CD4-positive, alpha-beta T cell (primary cell): ENCODE measurements around the gene C16orf95. TPM values are rescaled to one million over a fixed set of nuclear protein-coding genes. Genes with fewer than 3 reads are reported as not detected.

Experiments used
- ATAC-seq: fragments of 200-7000 bp; cut with Tn5 transposase; one replicate; pipeline ENCODE4 v1.10.0; 2022; ENCODE audit warnings: mild to moderate bottlenecking; ENCODE audit not compliant: poor library complexity
- CTCF ChIA-PET: fragments of 350-600 bp; sonication (Branson Sonifier 250); formaldehyde crosslinking; loops from one replicate; lab custom pipeline; 2021; ENCODE audit warnings: antibody characterized with exemption, inconsistent platforms; lab: Charles Lee
- POLR2A ChIA-PET: fragments of 350-600 bp; sonication (Branson Sonifier 250); formaldehyde crosslinking; loops from one replicate; lab custom pipeline; 2021; ENCODE audit warnings: antibody characterized with exemption, inconsistent platforms; lab: Charles Lee
- DNase-seq, 14 experiments: peaks; one replicate each; pipeline ENCODE4 v3.0.0-alpha.2; 2013 to 2020; ENCODE audit warnings: mixed read lengths in 2 of 14
- H3K27ac ChIP-seq, 2 donors: one replicate each; pipeline versions ENCODE4 v1.5.1 to v1.7.0; 2013; ENCODE audit warnings: low read length in 2 of 2, low read depth in 1 of 2, mild to moderate bottlenecking in 1 of 2
- H3K27me3 ChIP-seq, 2 experiments: 1 replicate in 1 of 2; 2 replicates in 1 of 2; pipeline versions ENCODE4 v1.6.1 to v1.7.0; 2013; ENCODE audit warnings: low read length in 2 of 2, control low read depth in 1 of 2, mild to moderate bottlenecking in 1 of 2, moderate library complexity in 1 of 2; ENCODE audit not compliant: insufficient read depth in 2 of 2, control insufficient read depth in 1 of 2
- H3K36me3 ChIP-seq: one replicate; pipeline ENCODE4 v1.6.1; 2013; ENCODE audit warnings: low read length, control low read depth; ENCODE audit not compliant: insufficient read depth
- H3K4me1 ChIP-seq: one replicate; pipeline ENCODE4 v1.6.1; 2013; ENCODE audit warnings: low read length, control low read depth; ENCODE audit not compliant: insufficient read depth
- H3K4me3 ChIP-seq: one replicate; pipeline ENCODE4 v1.5.1; 2013; ENCODE audit warnings: mild to moderate bottlenecking, low read length, moderate library complexity
- H3K9me3 ChIP-seq, 2 experiments: 1 replicate in 1 of 2; 2 replicates in 1 of 2; pipeline versions ENCODE4 v1.6.1 to v1.7.0; 2013; ENCODE audit warnings: low read length in 2 of 2, mild to moderate bottlenecking in 2 of 2, control low read depth in 1 of 2, moderate library complexity in 1 of 2; ENCODE audit not compliant: control insufficient read depth in 1 of 2, insufficient read depth in 1 of 2
- H3K27ac Mint-ChIP-seq: one replicate; pipeline ENCODE4 v1.8.0; 2020; ENCODE audit warnings: mixed read lengths
- H3K27me3 Mint-ChIP-seq: one replicate; pipeline ENCODE4 v1.8.0; 2021; ENCODE audit warnings: mixed read lengths
- H3K36me3 Mint-ChIP-seq: one replicate; pipeline ENCODE4 v1.8.0; 2021; ENCODE audit warnings: low read depth, mixed read lengths
- H3K4me1 Mint-ChIP-seq: one replicate; pipeline ENCODE4 v1.8.0; 2021; ENCODE audit warnings: low read depth, mixed read lengths
- H3K4me3 Mint-ChIP-seq: one replicate; pipeline ENCODE4 v1.8.0; 2020; ENCODE audit warnings: mild to moderate bottlenecking, mixed read lengths
- H3K9me3 Mint-ChIP-seq: one replicate; pipeline ENCODE4 v1.8.0; 2020; ENCODE audit warnings: mixed read lengths
- intact Hi-C, 2 experiments: fragments of 100-400 bp; cut with DNase I in 1 of 2; cut with micrococcal nuclease in 1 of 2; formaldehyde crosslinking; loops; one replicate each; pipeline versions ENCODE4 v1.15.1 to v1.9.0; 2023 to 2025; cut with DNase I, micrococcal nuclease
- total RNA-seq, 174 experiments: library from RNA in 2 of 174; stranded (reverse) in 2 of 174; gene quantifications; one replicate each; pipeline ENCODE4 v1.2.3 and lab custom pipeline; 2021 to 2026
- TF ChIP-seq, protein P1 (sequence below): fragments of 200-600 bp; IDR thresholded peaks from one replicate; pipeline ENCODE4 v1.8.0; 2022; ENCODE audit warnings: antibody characterized with exemption, mild to moderate bottlenecking

The C16orf95 gene
- total RNA-seq, 2 experiments from 2014 or later, result 0.74 to 1.2 TPM

DNA sequence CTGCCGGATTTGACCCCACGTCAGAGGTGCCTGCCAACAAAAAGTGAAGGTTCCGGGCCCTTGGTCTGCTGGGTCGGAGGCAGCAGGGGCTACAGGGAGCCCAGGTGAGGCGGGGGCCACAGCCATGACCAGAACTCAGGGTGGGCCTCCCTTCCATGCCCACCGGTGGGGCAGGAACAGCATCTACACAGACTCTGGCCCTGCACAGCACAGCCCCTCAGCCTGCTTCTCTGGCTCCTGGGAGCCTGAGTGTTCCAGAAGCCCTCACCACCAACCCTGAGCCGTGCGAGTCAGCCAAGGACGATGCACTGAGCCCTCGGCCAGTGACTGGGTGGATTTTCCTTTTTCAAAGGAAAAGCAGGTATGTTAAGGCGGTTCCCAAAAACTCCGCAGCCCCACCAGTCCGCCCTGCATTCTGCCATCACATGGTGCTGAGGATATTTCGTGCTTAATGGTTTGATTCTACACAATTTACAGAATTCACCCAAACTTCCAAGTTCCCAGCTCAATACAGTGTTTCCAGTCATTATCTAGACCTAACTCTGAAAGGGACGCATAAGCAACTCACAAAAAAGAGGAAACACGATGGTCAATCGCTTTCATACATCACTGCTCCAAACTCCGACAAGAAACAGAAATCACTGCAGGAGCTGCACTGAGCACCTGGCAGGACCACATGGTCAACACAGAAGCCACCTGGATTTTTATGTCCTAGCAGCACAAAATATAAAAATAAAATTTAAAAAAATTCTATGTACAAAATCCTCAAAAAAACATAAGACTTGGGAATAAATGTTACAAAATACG lies 19.4 kb upstream of the C16orf95 start:
- Histone ChIP-seq H3K27ac (no peak overlapping the region), H3K4me3 (no peak overlapping the region), H3K9me3 (no peaks in the 10 kb centered on the region), H3K4me1 (no peaks in the 10 kb centered on the region), H3K36me3 (peaks cover 59% of the 10 kb centered on the region), H3K27me3 (no peaks in the 10 kb centered on the region)
- intact Hi-C loops, result no loop called here
- POLR2A ChIA-PET, result no interaction called here
- TF ChIP-seq, protein P1, sequence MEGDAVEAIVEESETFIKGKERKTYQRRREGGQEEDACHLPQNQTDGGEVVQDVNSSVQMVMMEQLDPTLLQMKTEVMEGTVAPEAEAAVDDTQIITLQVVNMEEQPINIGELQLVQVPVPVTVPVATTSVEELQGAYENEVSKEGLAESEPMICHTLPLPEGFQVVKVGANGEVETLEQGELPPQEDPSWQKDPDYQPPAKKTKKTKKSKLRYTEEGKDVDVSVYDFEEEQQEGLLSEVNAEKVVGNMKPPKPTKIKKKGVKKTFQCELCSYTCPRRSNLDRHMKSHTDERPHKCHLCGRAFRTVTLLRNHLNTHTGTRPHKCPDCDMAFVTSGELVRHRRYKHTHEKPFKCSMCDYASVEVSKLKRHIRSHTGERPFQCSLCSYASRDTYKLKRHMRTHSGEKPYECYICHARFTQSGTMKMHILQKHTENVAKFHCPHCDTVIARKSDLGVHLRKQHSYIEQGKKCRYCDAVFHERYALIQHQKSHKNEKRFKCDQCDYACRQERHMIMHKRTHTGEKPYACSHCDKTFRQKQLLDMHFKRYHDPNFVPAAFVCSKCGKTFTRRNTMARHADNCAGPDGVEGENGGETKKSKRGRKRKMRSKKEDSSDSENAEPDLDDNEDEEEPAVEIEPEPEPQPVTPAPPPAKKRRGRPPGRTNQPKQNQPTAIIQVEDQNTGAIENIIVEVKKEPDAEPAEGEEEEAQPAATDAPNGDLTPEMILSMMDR, result no peak
- CTCF ChIA-PET, result no interaction called here
- peaks cover 8% of the 10 kb centered on the region for H3K4me1 Mint-ChIP-seq
- DNase-seq, result no peak
- no peaks in the 10 kb centered on the region for H3K27me3 Mint-ChIP-seq
- H3K36me3 Mint-ChIP-seq, result peaks cover 70% of the 10 kb centered on the region
- no peaks in the 10 kb centered on the region for H3K9me3 Mint-ChIP-seq
- H3K4me3 Mint-ChIP-seq, result no peak overlapping the region
- peak overlapping the region; percentile 81 for H3K27ac Mint-ChIP-seq
- ATAC-seq, result no peak

DNA sequence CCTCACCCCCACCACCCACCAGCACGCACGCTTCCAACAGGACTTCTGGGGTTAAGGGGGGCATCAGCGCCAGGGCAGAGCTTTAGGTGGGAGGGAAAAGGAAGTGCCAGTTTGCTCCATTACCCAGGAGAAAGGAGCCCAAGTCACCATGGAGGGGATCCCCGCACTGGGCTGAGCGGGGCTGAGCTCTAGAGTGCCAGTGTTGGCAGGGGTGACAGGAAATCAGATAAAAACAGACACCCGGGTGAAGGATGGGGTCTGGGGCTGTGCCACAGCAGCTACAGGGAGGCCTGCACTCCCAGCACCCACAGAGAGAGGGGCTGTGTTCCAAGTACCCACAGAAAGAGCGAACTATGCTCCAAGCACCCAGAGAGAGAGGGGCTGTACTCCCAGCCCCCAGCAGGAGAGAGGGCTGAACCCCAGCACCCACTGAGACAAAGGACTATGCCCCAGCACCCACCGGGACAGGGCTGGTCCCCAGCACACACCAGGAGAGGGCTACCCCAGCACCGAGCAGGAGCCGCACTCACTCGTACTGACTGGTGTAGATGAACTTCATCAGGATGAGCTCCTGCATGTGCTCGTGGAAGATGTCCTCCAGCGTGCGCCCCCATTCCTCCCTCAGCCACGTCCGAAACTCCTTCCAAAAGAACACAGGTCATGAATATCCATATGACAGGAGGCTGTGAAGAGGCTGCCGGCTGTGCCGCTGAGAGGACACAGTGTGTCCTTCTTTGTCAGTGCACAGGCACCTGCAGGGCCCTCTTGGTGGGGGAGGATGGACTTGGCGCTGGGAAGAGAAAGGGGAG lies 18.6 kb upstream of the C16orf95 start:
- Histone ChIP-seq H3K4me3 (no peak overlapping the region), H3K27me3 (no peaks in the 10 kb centered on the region), H3K36me3 (peaks cover 67% of the 10 kb centered on the region), H3K9me3 (no peaks in the 10 kb centered on the region), H3K4me1 (no peaks in the 10 kb centered on the region), H3K27ac (no peak overlapping the region)
- intact Hi-C loops, result no loop called here
- peak overlapping the region; percentile 36 for H3K27ac Mint-ChIP-seq
- POLR2A ChIA-PET, result interaction anchor here (1.2 kb wide), 1 partner anchor 53 kb away, joined by 4 read pairs; no protein-coding TSS in a partner anchor
- no peak overlapping the region for H3K4me3 Mint-ChIP-seq
- peaks cover 68% of the 10 kb centered on the region for H3K36me3 Mint-ChIP-seq
- CTCF ChIA-PET, result no interaction called here
- ATAC-seq (no peak), DNase-seq (no peak)
- TF ChIP-seq, protein P1, result no peak
- H3K9me3 Mint-ChIP-seq, result no peaks in the 10 kb centered on the region
- no peaks in the 10 kb centered on the region for H3K27me3 Mint-ChIP-seq
- H3K4me1 Mint-ChIP-seq, result peaks cover 8% of the 10 kb centered on the region

DNA sequence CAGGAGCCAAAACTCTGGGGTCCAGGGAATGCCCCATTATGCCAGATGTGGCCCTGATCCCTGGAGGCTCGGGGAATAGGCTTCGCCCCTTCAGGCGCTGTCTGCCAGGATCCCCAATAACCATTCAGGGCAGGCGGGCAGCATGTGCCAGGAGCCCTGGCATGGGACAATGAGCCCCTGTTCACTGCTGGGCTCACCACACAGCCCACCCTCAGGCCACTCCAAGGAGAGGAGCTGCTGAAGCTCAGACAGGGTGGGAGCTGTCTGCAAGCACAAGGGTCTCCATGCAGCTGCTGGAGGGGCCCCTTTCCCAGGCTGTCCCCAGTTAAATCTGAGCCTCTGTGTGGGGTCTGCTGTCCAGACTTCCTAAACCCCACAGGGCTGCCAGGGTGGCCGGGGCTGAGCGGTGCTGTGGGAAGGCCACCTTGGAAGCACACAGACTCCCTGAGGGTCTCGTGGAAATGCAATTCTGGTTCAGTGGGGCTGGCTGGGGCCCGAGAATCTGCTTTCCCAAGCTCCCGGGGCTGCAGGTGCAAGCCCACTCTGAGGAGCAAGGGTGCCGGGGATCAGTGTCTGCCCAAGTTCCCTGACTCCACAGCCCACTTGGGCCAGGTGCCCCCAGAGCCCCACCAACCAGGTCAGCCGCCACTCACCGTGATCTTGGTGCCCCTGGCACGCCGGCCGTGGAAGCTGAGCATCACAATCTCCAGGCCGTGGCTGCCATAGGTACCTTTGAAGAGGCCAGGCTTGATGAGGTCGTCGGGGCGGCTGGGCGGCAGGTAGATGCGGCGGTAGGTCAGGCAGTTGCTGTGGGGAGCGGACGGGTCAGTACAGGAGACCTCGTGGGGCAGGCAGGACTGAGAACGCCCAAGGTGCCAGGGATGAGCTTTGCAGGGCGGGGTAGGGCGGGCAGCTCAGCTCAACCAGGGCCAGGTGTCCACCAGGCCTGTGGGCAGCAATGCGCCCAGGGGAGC lies 17.7 kb upstream of the C16orf95 start:
- no peaks in the 10 kb centered on the region for H3K4me1 ChIP-seq
- no peak for DNase-seq
- H3K9me3 ChIP-seq, result no peaks in the 10 kb centered on the region
- H3K36me3 ChIP-seq, result peaks cover 72% of the 10 kb centered on the region
- H3K4me3 ChIP-seq, result no peak overlapping the region
- TF ChIP-seq, protein P1, result no peak
- Mint-ChIP-seq H3K27ac (no peak overlapping the region), H3K9me3 (no peaks in the 10 kb centered on the region), H3K4me1 (peaks cover 8% of the 10 kb centered on the region), H3K36me3 (peaks cover 67% of the 10 kb centered on the region), H3K27me3 (no peaks in the 10 kb centered on the region), H3K4me3 (no peak overlapping the region)
- ATAC-seq, result no peak
- H3K27ac ChIP-seq, result no peak overlapping the region
- CTCF ChIA-PET, result no interaction called here
- POLR2A ChIA-PET, result interaction anchor here (1.2 kb wide), 1 partner anchor 54 kb away, joined by 4 read pairs; no protein-coding TSS in a partner anchor
- intact Hi-C loops, result no loop called here
- H3K27me3 ChIP-seq, result no peaks in the 10 kb centered on the region
